GM19395 (cell line): ENCODE data around the gene KATNAL2.
"Not testable (repeated sequence)": the region's sequence is repeated elsewhere in the genome, so short reads cannot be mapped to it uniquely, and the experiment has no call there.

Source experiments
- ATAC-seq: cut with Tn5 transposase; IDR thresholded peaks from one replicate; pipeline ENCODE4 v1.9.1; 2021; ENCODE audit warnings: mild to moderate bottlenecking, moderate library complexity; ENCODE audit not compliant: unreplicated experiment

KATNAL2 gene

DNA sequence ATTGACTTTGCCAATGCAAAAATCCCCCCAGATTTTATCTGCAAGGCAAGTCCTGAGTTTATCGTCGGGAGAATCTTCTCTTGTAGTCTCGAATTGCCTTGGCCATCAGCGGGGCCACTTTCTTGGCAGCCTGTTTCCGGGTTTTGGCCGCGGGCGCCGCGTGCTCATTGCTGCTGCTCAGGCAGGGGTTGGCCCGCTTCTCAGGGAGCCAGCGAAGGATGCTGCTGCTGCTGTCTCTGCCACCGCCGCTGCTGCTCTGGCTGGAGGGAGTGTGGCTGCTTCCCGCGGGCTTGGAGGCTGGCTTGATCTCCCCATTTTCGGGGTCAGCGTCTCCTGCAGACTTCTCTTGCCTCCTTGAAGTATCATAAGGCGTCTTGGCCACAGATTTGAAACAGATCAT is 115.5 kb downstream of the KATNAL2 start:
- no peak for ATAC-seq

GRCh38 chr18:47034591-47034990 is 117.2 kb downstream of the KATNAL2 start:
- ATAC-seq: not testable (repeated sequence)

GRCh38 chr18:47035156-47035671 is 117.8 kb downstream of the KATNAL2 start, which contains the start of gene ELOA2:
Gene ELOA2, minus strand, starts transcription at chr18:47035621. Its CDS starts 357 bp downstream, at chr18:47035264.
- no peak for ATAC-seq

- no peak for ATAC-seq
These were observed 119.0 kb downstream of the KATNAL2 start for GRCh38 chr18:47036298-47036874.

- peak; percentile 52 for ATAC-seq
These were observed 119.7 kb downstream of the KATNAL2 start for GRCh38 chr18:47036927-47037578.

GRCh38 chr18:47040982-47041381 is 123.6 kb downstream of the KATNAL2 start:
- ATAC-seq: no peak

DNA sequence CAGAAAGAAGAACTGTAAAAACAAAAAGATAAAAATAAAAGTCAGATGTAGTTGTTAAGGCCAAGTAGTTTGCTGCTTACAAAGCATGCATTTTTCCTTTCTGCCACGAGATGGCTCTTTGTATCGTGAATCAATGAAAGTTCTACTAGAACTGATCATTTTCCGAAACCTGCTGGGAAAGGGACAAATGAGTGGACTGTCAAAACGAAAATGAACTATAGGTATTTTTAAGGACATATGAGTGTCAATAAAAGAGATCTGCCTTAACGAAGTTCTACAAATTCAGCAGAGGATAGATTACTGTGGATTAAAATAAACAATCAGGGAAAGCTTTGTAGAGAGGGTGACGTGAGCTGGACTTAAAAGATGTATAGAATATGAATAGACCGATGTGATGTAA is 133.1 kb downstream of the KATNAL2 start:
- no peak for ATAC-seq

DNA sequence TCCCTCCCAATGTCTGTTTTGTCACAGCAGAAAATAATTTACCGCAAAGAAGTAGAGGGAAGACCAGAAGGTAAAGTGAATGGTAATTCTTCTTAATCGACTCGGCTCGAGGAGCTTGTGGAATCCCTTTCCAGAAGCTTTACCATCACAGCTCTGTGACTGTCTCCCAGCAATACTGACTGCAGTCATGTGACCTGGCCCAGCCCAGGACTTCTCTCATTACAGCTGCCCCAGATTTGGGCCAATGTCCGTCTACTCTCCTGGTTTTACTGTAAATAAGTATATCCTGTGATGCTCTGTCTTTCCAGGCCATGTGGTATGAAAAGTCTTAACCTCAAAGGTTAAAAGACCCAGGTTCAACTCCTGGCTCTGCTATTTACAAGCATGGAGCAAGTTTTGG is 137.0 kb downstream of the KATNAL2 start:
- no peak for ATAC-seq

- no peak for ATAC-seq
These were observed 145.1 kb downstream of the KATNAL2 start for GRCh38 chr18:47062471-47062870.

DNA sequence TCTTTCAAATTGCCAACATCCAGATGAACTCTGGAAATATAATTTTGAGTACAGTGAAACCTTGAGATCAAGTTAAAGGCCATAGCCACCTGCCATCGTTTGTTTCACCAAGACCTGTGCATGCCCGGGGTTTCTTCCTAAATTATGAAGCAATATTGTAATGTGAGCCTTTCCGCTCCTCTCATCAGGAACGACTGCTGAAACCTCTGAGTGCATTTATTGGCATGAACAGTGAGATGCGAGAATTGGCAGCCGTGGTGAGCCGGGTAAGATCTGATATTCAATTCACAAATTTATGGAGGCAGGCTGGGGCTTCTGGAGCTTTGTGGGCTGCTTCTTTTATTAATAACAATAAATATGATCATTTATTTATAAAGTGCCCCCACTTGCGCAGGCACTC is 145.7 kb downstream of the KATNAL2 start:
- no peak for ATAC-seq

- ATAC-seq: no peak
These were observed 150.2 kb downstream of the KATNAL2 start for GRCh38 chr18:47067648-47068047.

DNA sequence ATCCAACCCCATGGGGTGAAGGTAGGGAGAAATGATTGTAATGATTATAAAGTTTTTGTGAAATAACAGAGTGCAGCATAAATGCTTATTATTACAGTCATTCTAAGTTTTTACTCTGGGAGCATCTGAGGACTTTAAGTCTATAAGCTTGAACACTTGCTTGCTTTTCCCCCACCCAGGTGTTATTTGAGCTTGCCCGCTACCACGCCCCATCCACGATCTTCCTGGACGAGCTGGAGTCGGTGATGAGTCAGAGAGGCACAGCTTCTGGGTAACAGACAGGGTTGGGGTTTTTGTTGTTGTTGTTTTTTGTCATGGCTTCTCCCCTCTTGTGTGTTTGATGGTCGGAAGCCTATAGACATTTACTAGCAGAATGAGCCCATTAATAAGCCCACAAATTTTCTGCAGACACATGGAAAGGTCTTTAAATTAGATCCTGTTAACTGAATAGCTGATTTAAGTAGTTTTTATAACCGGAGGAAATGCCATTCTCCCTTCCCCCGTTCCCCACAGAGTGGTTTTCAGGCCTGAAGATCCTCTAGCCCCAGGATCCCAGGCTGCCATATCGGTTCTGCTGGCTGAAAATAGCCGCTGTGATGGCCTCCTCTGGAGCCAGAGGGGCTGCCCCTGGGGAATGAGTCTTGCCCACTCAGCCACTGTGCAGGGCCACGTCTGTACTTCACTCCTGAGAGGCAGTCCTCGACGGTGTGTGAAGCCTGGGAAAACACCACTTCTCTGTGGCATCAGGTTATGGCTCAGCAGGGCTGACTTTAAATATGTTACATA is 157.9 kb downstream of the KATNAL2 start:
- ATAC-seq: no peak

DNA sequence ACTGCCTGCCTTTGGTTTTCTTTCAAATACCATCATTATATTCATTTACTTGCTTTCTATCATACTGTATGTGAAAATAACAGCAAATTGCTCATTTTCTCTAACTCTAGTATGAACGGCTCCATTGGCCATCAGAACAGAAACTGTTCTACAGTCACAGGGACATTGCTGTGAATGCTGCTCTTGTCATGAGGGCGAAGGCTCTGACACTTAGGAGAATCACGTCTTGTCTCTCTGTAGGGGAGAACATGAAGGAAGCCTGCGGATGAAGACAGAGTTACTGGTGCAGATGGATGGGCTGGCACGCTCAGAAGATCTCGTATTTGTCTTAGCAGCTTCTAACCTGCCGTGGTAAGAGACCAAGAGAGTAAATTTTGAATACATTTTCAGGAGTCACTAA is 159.7 kb downstream of the KATNAL2 start:
- no peak for ATAC-seq

DNA sequence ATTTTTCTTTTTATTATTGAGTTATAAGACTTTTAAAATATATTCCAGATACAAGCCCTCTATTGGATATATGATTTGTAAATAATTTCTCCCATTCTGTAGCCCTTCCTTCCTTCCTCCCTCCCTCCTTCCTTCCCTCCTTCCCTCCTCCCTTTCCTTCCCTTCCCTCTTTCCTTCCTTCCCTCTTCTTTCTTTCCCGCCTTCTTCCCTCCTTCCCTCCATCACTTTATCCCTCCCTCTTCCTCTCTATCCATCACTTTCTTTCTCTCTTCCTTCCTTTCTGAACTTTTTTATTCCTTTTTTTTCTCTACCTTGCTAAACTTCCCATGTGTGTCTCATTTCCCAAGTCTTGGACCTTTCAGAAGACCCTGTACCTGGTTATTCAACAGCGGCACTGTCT is 163.5 kb downstream of the KATNAL2 start:
- ATAC-seq: no peak

- no peak for ATAC-seq
These were observed 164.2 kb downstream of the KATNAL2 start for GRCh38 chr18:47081578-47081977.

GRCh38 chr18:47087676-47088075 is 170.3 kb downstream of the KATNAL2 start:
- no peak for ATAC-seq

DNA sequence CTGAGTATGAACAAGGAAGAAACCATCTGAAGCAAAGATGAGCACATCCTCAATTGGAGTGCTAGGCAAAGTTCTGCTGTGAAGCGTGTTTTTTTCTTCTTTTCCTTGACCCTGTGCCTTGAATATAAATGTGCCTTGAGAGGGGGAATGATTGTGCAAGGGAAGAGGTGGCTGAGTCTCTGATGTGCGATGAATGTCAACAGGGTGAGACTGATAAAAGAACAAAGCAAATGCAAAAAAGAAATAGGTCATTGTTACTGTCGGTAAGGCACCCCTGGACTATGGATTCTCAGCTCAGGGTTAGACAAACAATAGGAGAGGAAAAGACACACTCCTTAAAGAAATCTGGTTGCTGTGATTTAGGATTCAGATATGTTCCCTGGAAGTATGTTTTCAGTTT is 178.4 kb downstream of the KATNAL2 start:
- ATAC-seq: no peak

DNA sequence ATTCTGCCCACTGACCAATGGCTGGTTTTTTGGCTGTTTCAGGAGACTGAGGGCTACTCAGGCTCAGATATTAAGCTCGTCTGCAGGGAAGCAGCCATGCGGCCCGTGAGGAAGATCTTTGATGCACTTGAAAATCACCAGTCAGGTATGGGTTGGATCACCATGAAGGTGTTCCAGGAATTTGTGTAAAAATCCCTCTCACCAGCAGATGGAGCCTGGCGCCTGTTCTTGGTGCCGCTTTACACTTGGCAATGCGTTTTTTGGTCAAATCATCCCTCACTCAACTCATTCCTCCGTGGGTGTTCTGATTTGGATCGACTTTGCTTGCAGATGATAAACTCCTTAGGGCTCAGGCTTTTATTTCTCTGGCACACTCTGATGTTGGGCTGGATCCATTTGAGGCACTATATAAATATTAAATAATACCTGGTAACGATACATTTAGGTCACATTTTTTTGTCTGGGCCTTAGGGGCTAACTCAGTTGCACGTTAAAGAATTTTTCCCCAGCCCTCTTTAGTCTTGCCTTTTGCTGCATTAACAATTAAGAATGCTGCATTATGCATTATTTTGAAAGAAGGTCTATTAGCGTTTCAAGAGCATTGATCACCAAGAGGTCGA is 182.9 kb downstream of the KATNAL2 start:
- ATAC-seq: peak; percentile 61

GRCh38 chr18:47108373-47108772 is 191.0 kb downstream of the KATNAL2 start:
- ATAC-seq: no peak

DNA sequence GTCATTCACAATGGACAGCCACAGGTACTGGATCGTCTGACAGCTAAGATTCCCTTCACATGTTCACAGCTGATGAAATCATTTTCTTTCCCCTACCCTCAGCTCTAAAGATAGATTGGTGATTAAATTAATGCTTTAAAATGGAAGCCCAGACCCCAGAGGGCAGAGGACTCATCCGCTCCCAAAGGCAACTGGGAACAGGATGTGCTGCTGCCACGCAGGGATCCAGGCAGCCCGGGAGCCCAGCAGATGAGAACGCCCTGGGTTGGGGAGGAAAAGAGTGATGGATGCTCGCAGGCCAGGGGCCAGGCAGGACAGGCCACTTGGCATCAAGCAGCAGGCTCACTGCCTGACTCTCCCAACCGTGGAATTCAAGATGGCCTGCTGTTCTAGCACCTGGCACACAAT is 191.6 kb downstream of the KATNAL2 start:
- ATAC-seq: no peak

GRCh38 chr18:47109720-47110119 is 192.3 kb downstream of the KATNAL2 start:
- ATAC-seq: no peak
